Glutamatergic neuron (in vitro differentiated cells): ENCODE data around the gene TRIP11. TPM values are rescaled to one million over a fixed set of nuclear protein-coding genes. Genes with fewer than 3 reads are reported as not detected.

Experiments
- DNase-seq: peaks from one replicate; pipeline ENCODE4 v3.0.0; 2022
- H3K27ac Mint-ChIP-seq: one replicate; pipeline ENCODE4 v1.8.0; 2020; ENCODE audit warnings: mild to moderate bottlenecking, mixed read lengths, inconsistent platforms; ENCODE audit not compliant: unreplicated experiment
- H3K27me3 Mint-ChIP-seq: one replicate; pipeline ENCODE4 v1.8.0; 2020; ENCODE audit warnings: mild to moderate bottlenecking, moderate library complexity, mixed read lengths, inconsistent platforms; ENCODE audit not compliant: unreplicated experiment
- H3K36me3 Mint-ChIP-seq: one replicate; pipeline ENCODE4 v1.8.0; 2020; ENCODE audit warnings: mild to moderate bottlenecking, mixed read lengths, inconsistent platforms; ENCODE audit not compliant: unreplicated experiment
- H3K4me1 Mint-ChIP-seq: one replicate; pipeline ENCODE4 v1.8.0; 2020; ENCODE audit warnings: mild to moderate bottlenecking, low read depth, mixed read lengths, inconsistent platforms; ENCODE audit not compliant: unreplicated experiment
- H3K4me3 Mint-ChIP-seq: one replicate; pipeline ENCODE4 v1.8.0; 2020; ENCODE audit warnings: mild to moderate bottlenecking, mixed read lengths, inconsistent platforms; ENCODE audit not compliant: unreplicated experiment
- H3K9me3 Mint-ChIP-seq: one replicate; pipeline ENCODE4 v1.8.0; 2020; ENCODE audit warnings: mild to moderate bottlenecking, moderate library complexity, mixed read lengths, inconsistent platforms; ENCODE audit not compliant: unreplicated experiment
- CTCF ChIP-seq: fragments of 200-600 bp; sonication (generic); IDR thresholded peaks from one replicate; pipeline ENCODE4 v1.5.0; 2021; ENCODE audit not compliant: partially characterized antibody, unreplicated experiment
- total RNA-seq: library from RNA; stranded (reverse); fragmentation: NEBNext Ultra II Directional; extraction: Animal tissue kit (Norgen Biotek cat#: 25700); gene quantifications from one replicate; pipeline ENCODE4 v1.2.1, GENCODE V29; 2021; ENCODE audit not compliant: unreplicated experiment

The TRIP11 gene
- total RNA-seq, 1 donor from 2014 or later: 33.8 TPM

- no peaks in the 10 kb centered on the region for H3K36me3 Mint-ChIP-seq
- no peak for DNase-seq
Observed at GRCh38 chr14:91957876-91958313, 82.0 kb downstream of the TRIP11 start.

DNA sequence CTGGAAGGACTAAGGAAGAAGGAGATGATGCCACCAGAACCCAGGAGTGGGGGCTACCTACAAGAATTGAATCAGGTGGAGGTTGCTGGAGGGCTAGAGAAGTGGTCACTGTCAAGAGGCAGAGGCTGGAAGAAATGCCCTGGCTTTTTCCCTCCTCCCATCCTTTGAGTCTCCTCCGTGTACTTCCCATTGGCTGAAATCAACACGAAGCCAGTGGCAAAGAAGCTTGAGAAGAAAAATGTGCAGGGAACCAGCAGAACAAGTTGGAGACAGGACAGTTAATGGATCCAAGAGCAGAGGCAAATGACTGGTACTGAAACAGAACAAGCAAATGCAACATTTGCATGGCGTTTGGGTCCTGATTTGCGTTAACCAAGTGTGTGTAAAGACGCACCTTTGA, 83.2 kb downstream of the TRIP11 start:
- Mint-ChIP-seq H3K4me1 (no peaks in the 10 kb centered on the region), H3K4me3 (no peak overlapping the region), H3K27ac (no peak overlapping the region), H3K27me3 (peaks cover 2% of the 10 kb centered on the region), H3K9me3 (no peaks in the 10 kb centered on the region), H3K36me3 (no peaks in the 10 kb centered on the region)
- DNase-seq: no peak
- no peak for TF ChIP-seq CTCF

More at GRCh38 chr14:91957876-91958313, 82.0 kb downstream of the TRIP11 start:
- TF ChIP-seq CTCF: no peak
- Mint-ChIP-seq H3K27me3 (peaks cover 2% of the 10 kb centered on the region), H3K27ac (no peak overlapping the region), H3K4me3 (no peak overlapping the region), H3K9me3 (no peaks in the 10 kb centered on the region), H3K4me1 (peaks cover 3% of the 10 kb centered on the region)

DNA sequence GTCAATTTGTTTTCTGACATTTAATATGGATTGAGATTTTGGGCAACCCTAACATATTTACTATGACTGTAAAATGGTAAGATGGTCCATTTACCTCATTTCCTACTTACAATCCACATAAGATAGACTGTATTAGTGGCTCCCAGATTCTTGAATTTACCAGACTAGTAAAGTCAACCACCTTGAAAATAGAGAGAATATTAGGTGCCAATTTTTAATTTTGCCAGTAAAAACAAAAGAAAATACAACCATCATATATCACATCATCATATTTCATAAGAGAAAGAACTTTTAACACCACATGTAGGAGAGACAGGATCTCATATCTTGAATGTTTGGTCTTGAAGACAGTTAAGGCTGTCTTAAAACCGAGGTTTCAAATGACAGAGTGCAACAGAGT, 84.7 kb downstream of the TRIP11 start:
- no peaks in the 10 kb centered on the region for H3K4me1 Mint-ChIP-seq

DNA sequence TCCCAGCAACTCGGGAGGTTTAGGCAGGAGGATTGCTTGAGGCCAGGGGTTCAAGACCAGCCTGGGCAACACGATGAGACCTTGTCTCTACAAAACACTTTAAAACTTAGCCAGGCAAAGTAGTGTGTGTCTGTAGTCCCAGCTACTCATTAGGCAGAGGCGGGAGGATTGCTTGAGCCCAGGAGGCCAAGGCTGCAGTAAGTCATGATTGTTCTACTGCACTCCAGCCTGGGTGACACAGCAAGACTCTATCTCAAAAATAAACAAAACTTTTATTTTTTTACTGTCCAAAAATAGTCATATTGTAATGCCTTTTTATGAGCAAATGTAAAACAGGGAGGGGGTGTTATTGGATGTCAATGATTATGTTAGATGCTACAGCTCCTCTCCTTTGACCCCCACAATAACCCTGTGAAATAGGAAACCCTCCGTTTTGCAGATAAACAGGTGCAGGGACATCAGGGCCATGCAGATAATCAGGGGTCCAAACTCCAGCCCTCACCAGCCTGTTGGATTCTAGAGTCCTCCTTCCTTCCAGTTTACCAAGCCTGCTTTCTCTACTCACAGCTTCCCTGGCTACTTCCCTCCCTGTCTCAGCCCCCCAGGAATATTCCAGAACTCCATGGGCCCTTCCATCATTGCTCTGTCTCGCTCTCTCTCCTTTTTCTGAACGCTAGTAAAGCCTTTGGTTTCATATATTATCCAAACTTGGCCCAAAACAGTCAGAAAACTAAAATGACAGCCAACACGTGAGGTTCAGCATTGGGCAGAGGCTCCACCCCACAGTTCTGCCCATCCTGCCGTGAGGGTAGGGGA, 86.5 kb downstream of the TRIP11 start:
- no peak overlapping the region for H3K27ac Mint-ChIP-seq
- DNase-seq: no peak
- TF ChIP-seq CTCF: no peak
- no peaks in the 10 kb centered on the region for H3K4me1 Mint-ChIP-seq
- no peaks in the 10 kb centered on the region for H3K36me3 Mint-ChIP-seq
- peaks cover 4% of the 10 kb centered on the region for H3K27me3 Mint-ChIP-seq
- peaks cover 3% of the 10 kb centered on the region for H3K9me3 Mint-ChIP-seq
- H3K4me3 Mint-ChIP-seq: no peak overlapping the region

More for the DNA sequence above, 84.7 kb downstream of the TRIP11 start:
- no peak for DNase-seq
- Mint-ChIP-seq H3K27me3 (peaks cover 4% of the 10 kb centered on the region), H3K36me3 (no peaks in the 10 kb centered on the region), H3K9me3 (peaks cover 3% of the 10 kb centered on the region), H3K4me3 (no peak overlapping the region), H3K27ac (no peak overlapping the region)
- no peak for TF ChIP-seq CTCF

GRCh38 chr14:91947475-91948184, 92.2 kb downstream of the TRIP11 start, which contains the start of gene FBLN5:
Gene FBLN5, minus strand, starts transcription at chr14:91947694. Its CDS starts 465 bp downstream, at chr14:91947229.
- DNase-seq: peak; percentile 26

More at GRCh38 chr14:91947475-91948184, 92.2 kb downstream of the TRIP11 start, which contains the start of gene FBLN5:
- Mint-ChIP-seq H3K9me3 (peaks cover 3% of the 10 kb centered on the region), H3K36me3 (no peaks in the 10 kb centered on the region), H3K4me3 (peak within 1 kb of the TSS; percentile 92), H3K4me1 (peaks cover 3% of the 10 kb centered on the region), H3K27ac (no peak within 1 kb of the TSS), H3K27me3 (peaks cover 8% of the 10 kb centered on the region)
- TF ChIP-seq CTCF: no peak
